A549 (cell line): ENCODE data around the gene DIP2A.

Experiments used
- CHD2 ChIP-seq: fragments of 150-350 bp; IDR thresholded peaks from 2 replicates; pipeline ENCODE4 v1.6.1; 2014; ENCODE audit warnings: low read length; ENCODE audit not compliant: partially characterized antibody
- CHD4 ChIP-seq: fragments of 200-600 bp; sonication (generic); IDR thresholded peaks from 2 replicates; pipeline ENCODE4 v1.6.1; 2016; ENCODE audit warnings: antibody characterized with exemption, mild to moderate bottlenecking, borderline replicate concordance
- PHF8 ChIP-seq: fragments of 200-600 bp; sonication (generic); IDR thresholded peaks from 2 replicates; pipeline ENCODE4 v1.6.1; 2016; ENCODE audit warnings: low read depth, mild to moderate bottlenecking, antibody characterized with exemption, moderate library complexity, borderline replicate concordance
- POLR2A ChIP-seq: IDR thresholded peaks from 2 replicates; pipeline ENCODE4 v1.6.1; 2012; ENCODE audit warnings: mild to moderate bottlenecking, low read length
- RAD21 ChIP-seq, 2 experiments: fragments of >200 bp in 1 of 2; sonication (Bioruptor Twin) in 1 of 2; formaldehyde crosslinking in 1 of 2; IDR thresholded peaks in 1 of 2; conservative IDR thresholded peaks in 1 of 2; 2 replicates in 1 of 2; 3 replicates in 1 of 2; pipeline ENCODE4 v1.6.1; 2012 to 2018; ENCODE audit warnings: inconsistent platforms in 1 of 2
- RARB ChIP-seq: fragments of 250-450 bp; sonication (Bioruptor Pico); IDR thresholded peaks from 2 replicates; pipeline ENCODE4 v1.8.0; 2021; ENCODE audit warnings: mild to moderate bottlenecking, moderate library complexity
- ZFP36 ChIP-seq: fragments of 450-650 bp; IDR thresholded peaks from 2 replicates; pipeline ENCODE4 v1.6.1; 2014; ENCODE audit warnings: borderline replicate concordance; ENCODE audit not compliant: partially characterized antibody
- TF ChIP-seq, protein P1 (sequence below): fragments of >200 bp; sonication (Bioruptor Twin); formaldehyde crosslinking; IDR thresholded peaks from 3 replicates; pipeline ENCODE4 v1.5.1; 2016
- TF ChIP-seq, protein P2 (sequence below): IDR thresholded peaks from 2 replicates; pipeline ENCODE4 v1.6.1; 2012
- TF ChIP-seq, protein P3 (sequence below): fragments of 150-350 bp; IDR thresholded peaks from 2 replicates; pipeline ENCODE4 v1.6.1; 2014; ENCODE audit warnings: low read depth, mild to moderate bottlenecking, low read length
- TF ChIP-seq, protein P4 (sequence below): IDR thresholded peaks from 2 replicates; pipeline ENCODE4 v1.6.1; 2012; ENCODE audit warnings: low read depth, borderline replicate concordance
- TF ChIP-seq, protein P5 (sequence below): IDR thresholded peaks from 2 replicates; pipeline ENCODE4 v1.6.1; 2012

DNA sequence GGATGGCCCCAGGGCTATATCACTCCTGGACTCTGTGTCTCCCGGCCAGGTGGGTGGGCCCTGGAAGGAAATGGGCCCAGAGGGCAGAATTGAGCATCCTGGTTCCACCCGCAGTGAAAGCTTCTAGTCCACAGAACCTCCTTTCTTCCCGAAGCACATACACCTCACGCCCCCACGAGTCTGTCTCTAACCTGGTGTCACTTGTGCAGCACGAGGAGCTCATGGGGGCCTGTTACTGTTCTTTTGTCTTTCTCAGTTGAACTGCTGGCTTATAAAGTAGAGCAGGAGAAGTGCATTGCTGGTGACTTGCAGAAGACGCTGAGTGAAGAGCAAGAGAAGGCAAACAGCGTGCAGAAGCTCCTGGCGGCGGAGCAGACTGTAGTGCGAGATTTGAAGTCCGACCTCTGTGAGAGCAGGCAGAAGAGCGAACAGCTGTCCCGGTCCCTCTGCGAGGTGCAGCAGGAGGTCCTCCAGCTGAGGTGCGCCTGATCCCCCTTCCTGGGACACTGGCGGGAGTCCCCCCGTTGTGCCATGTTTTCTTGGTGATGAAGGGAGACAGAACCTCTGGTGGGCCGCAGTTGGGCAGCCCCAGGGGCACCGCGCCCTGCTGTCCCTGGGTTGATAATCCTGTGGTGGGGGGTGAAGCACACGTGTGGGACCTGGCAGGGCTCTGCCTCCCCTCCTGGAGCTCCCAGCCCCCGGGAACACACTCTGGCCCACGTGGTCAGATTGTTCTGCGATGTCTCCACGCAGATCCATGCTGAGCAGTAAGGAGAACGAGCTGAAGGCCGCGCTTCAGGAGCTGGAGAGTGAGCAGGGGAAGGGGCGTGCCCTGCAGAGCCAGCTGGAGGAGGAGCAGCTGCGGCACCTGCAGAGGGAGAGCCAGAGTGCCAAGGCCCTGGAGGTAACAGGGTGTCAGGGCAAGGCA is 28.7 kb upstream of the DIP2A start:
- TF ChIP-seq, protein P1, sequence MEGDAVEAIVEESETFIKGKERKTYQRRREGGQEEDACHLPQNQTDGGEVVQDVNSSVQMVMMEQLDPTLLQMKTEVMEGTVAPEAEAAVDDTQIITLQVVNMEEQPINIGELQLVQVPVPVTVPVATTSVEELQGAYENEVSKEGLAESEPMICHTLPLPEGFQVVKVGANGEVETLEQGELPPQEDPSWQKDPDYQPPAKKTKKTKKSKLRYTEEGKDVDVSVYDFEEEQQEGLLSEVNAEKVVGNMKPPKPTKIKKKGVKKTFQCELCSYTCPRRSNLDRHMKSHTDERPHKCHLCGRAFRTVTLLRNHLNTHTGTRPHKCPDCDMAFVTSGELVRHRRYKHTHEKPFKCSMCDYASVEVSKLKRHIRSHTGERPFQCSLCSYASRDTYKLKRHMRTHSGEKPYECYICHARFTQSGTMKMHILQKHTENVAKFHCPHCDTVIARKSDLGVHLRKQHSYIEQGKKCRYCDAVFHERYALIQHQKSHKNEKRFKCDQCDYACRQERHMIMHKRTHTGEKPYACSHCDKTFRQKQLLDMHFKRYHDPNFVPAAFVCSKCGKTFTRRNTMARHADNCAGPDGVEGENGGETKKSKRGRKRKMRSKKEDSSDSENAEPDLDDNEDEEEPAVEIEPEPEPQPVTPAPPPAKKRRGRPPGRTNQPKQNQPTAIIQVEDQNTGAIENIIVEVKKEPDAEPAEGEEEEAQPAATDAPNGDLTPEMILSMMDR: no peak
- TF ChIP-seq, protein P2, sequence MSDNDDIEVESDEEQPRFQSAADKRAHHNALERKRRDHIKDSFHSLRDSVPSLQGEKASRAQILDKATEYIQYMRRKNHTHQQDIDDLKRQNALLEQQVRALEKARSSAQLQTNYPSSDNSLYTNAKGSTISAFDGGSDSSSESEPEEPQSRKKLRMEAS: no peak
- TF ChIP-seq ZFP36 (no peak), RARB (CRISPR knock-in tag) (no peak), POLR2A (no peak), CHD2 (no peak), RAD21 (conservative IDR thresholded peaks at IDR 0.05 in 1 of 2, IDR thresholded peaks at IDR 0.05 in 1 of 2) (no peak), PHF8 (no peak), CHD4 (no peak)
- TF ChIP-seq, protein P3, sequence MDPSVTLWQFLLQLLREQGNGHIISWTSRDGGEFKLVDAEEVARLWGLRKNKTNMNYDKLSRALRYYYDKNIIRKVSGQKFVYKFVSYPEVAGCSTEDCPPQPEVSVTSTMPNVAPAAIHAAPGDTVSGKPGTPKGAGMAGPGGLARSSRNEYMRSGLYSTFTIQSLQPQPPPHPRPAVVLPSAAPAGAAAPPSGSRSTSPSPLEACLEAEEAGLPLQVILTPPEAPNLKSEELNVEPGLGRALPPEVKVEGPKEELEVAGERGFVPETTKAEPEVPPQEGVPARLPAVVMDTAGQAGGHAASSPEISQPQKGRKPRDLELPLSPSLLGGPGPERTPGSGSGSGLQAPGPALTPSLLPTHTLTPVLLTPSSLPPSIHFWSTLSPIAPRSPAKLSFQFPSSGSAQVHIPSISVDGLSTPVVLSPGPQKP: no peak
- TF ChIP-seq, protein P4, sequence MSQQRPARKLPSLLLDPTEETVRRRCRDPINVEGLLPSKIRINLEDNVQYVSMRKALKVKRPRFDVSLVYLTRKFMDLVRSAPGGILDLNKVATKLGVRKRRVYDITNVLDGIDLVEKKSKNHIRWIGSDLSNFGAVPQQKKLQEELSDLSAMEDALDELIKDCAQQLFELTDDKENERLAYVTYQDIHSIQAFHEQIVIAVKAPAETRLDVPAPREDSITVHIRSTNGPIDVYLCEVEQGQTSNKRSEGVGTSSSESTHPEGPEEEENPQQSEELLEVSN: no peak
- TF ChIP-seq, protein P5, sequence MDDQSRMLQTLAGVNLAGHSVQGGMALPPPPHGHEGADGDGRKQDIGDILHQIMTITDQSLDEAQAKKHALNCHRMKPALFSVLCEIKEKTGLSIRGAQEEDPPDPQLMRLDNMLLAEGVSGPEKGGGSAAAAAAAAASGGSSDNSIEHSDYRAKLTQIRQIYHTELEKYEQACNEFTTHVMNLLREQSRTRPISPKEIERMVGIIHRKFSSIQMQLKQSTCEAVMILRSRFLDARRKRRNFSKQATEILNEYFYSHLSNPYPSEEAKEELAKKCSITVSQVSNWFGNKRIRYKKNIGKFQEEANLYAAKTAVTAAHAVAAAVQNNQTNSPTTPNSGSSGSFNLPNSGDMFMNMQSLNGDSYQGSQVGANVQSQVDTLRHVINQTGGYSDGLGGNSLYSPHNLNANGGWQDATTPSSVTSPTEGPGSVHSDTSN: no peak
